Peyer's patch (tissue), 4 donors: Measurements from ENCODE around the gene LMNB1.

ENCODE experiments used
- POLR2A ChIP-seq, 2 donors: fragments of 450-650 bp; IDR thresholded peaks; one replicate each; pipeline ENCODE4 v1.5.1; 2017; ENCODE audit warnings: antibody characterized with exemption in 2 of 2, mild to moderate bottlenecking in 2 of 2, moderate library complexity in 2 of 2
- TF ChIP-seq, protein P1 (sequence below), 6 experiments: fragments of 450-650 bp in 4 of 6; fragments of 200-600 bp in 2 of 6; sonication (generic) in 1 of 6; IDR thresholded peaks; one replicate each; pipeline ENCODE4 v1.5.1; 2017 to 2019; ENCODE audit warnings: antibody characterized with exemption in 6 of 6, mild to moderate bottlenecking in 3 of 6, moderate library complexity in 1 of 6

- TF ChIP-seq, protein P1, sequence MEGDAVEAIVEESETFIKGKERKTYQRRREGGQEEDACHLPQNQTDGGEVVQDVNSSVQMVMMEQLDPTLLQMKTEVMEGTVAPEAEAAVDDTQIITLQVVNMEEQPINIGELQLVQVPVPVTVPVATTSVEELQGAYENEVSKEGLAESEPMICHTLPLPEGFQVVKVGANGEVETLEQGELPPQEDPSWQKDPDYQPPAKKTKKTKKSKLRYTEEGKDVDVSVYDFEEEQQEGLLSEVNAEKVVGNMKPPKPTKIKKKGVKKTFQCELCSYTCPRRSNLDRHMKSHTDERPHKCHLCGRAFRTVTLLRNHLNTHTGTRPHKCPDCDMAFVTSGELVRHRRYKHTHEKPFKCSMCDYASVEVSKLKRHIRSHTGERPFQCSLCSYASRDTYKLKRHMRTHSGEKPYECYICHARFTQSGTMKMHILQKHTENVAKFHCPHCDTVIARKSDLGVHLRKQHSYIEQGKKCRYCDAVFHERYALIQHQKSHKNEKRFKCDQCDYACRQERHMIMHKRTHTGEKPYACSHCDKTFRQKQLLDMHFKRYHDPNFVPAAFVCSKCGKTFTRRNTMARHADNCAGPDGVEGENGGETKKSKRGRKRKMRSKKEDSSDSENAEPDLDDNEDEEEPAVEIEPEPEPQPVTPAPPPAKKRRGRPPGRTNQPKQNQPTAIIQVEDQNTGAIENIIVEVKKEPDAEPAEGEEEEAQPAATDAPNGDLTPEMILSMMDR (IDR thresholded peaks at IDR 0.05), result no peak
- no peak for TF ChIP-seq POLR2A (IDR thresholded peaks at IDR 0.05)
Measured at GRCh38 chr5:126819253-126819652, 42.3 kb downstream of the LMNB1 start.
